ENCODE measurements around the gene RFC1. TPM values are rescaled to one million over a fixed set of nuclear protein-coding genes. Genes with fewer than 3 reads are reported as not detected.

RFC1 gene
- total RNA-seq, 4 donors from 2014 or later, result 54.7 to 166 (median 77.6) TPM

- intact Hi-C loops (cut with DNase I; ENCODE audit: low total_unique reads), result no loop called here
- H3K4me3 ChIP-seq, result no peak overlapping the region
- no peak overlapping the region for H3K27ac ChIP-seq
- no peak for DNase-seq
- H3K9me3 ChIP-seq, result no peaks in the 10 kb centered on the region
- TF ChIP-seq CTCF (IDR thresholded peaks at IDR 0.05) (no peak), POLR2A (IDR thresholded peaks at IDR 0.05) (no peak)
- H3K36me3 ChIP-seq, result no peaks in the 10 kb centered on the region
- H3K27me3 ChIP-seq, result no peaks in the 10 kb centered on the region
- H3K4me1 ChIP-seq, result no peaks in the 10 kb centered on the region
Observed at GRCh38 chr4:39342731-39343130, 23.4 kb downstream of the RFC1 start.

- no peak for TF ChIP-seq POLR2A (IDR thresholded peaks at IDR 0.05)
- TF ChIP-seq CTCF (IDR thresholded peaks at IDR 0.05), result no peak
- H3K36me3 ChIP-seq, result no peaks in the 10 kb centered on the region
- intact Hi-C loops (cut with DNase I; ENCODE audit: low total_unique reads), result no loop called here
- H3K27me3 ChIP-seq, result no peaks in the 10 kb centered on the region
- no peaks in the 10 kb centered on the region for H3K9me3 ChIP-seq
- no peaks in the 10 kb centered on the region for H3K4me1 ChIP-seq
- no peak overlapping the region for H3K4me3 ChIP-seq
- no peak for DNase-seq
- no peak overlapping the region for H3K27ac ChIP-seq
Observed at GRCh38 chr4:39341075-39341725, 25.0 kb downstream of the RFC1 start.

- intact Hi-C loops (cut with DNase I; ENCODE audit: low total_unique reads), result no loop called here
- no peaks in the 10 kb centered on the region for H3K36me3 ChIP-seq
- no peak overlapping the region for H3K4me3 ChIP-seq
- no peaks in the 10 kb centered on the region for H3K9me3 ChIP-seq
- H3K27me3 ChIP-seq, result no peaks in the 10 kb centered on the region
- H3K27ac ChIP-seq, result no peak overlapping the region
- DNase-seq, result no peak
- TF ChIP-seq CTCF (IDR thresholded peaks at IDR 0.05), result no peak
- no peaks in the 10 kb centered on the region for H3K4me1 ChIP-seq
Observed at GRCh38 chr4:39339968-39340367, 26.2 kb downstream of the RFC1 start.

GRCh38 chr4:39337841-39338240, 28.3 kb downstream of the RFC1 start:
- no peak overlapping the region for H3K4me3 ChIP-seq
- no peak for TF ChIP-seq CTCF (IDR thresholded peaks at IDR 0.05)
- no peaks in the 10 kb centered on the region for H3K4me1 ChIP-seq
- no peak overlapping the region for H3K27ac ChIP-seq
- no peaks in the 10 kb centered on the region for H3K27me3 ChIP-seq
- no peak for DNase-seq
- no peaks in the 10 kb centered on the region for H3K9me3 ChIP-seq
- intact Hi-C loops (cut with DNase I; ENCODE audit: low total_unique reads), result no loop called here
- no peaks in the 10 kb centered on the region for H3K36me3 ChIP-seq

GRCh38 chr4:39335566-39335965, 30.6 kb downstream of the RFC1 start:
- Histone ChIP-seq H3K27me3 (no peaks in the 10 kb centered on the region), H3K4me3 (no peak overlapping the region), H3K36me3 (no peaks in the 10 kb centered on the region), H3K9me3 (no peaks in the 10 kb centered on the region), H3K4me1 (no peaks in the 10 kb centered on the region), H3K27ac (no peak overlapping the region)
- no peak for DNase-seq
- TF ChIP-seq CTCF (IDR thresholded peaks at IDR 0.05) (no peak), POLR2A (IDR thresholded peaks at IDR 0.05) (no peak)
- intact Hi-C loops (cut with DNase I; ENCODE audit: low total_unique reads), result no loop called here

All from uterus (tissue), 4 donors.